Dendritic cell treated with granulocyte-macrophage colony-stimulating factor and Interleukin-4, amounts not matched to agents 40 ng/mL and 50 ng/mL, for 4 days (primary cell): ENCODE data around the gene PPM1E.
"Not testable (repeated sequence)": the region's sequence is repeated elsewhere in the genome, so short reads cannot be mapped to it uniquely, and the experiment has no call there.

ENCODE experiments used
- H3K27ac Mint-ChIP-seq: one replicate; pipeline ENCODE4 v1.8.0; 2022; ENCODE audit warnings: mild to moderate bottlenecking, mixed read lengths
- H3K27me3 Mint-ChIP-seq: one replicate; pipeline ENCODE4 v1.8.0; 2022; ENCODE audit warnings: mild to moderate bottlenecking, mixed read lengths
- H3K36me3 Mint-ChIP-seq: one replicate; pipeline ENCODE4 v1.8.0; 2022; ENCODE audit warnings: low read depth, mixed read lengths
- H3K4me1 Mint-ChIP-seq: one replicate; pipeline ENCODE4 v1.8.0; 2022; ENCODE audit warnings: low read depth, mixed read lengths
- H3K4me3 Mint-ChIP-seq: one replicate; pipeline ENCODE4 v1.8.0; 2022; ENCODE audit warnings: mild to moderate bottlenecking, moderate library complexity, mixed read lengths
- H3K9me3 Mint-ChIP-seq: one replicate; pipeline ENCODE4 v1.8.0; 2022; ENCODE audit warnings: mixed read lengths
- intact Hi-C: fragments of 100-400 bp; cut with micrococcal nuclease; formaldehyde crosslinking; loops from one replicate; pipeline ENCODE4 v1.15.0; 2022

Gene PPM1E

DNA sequence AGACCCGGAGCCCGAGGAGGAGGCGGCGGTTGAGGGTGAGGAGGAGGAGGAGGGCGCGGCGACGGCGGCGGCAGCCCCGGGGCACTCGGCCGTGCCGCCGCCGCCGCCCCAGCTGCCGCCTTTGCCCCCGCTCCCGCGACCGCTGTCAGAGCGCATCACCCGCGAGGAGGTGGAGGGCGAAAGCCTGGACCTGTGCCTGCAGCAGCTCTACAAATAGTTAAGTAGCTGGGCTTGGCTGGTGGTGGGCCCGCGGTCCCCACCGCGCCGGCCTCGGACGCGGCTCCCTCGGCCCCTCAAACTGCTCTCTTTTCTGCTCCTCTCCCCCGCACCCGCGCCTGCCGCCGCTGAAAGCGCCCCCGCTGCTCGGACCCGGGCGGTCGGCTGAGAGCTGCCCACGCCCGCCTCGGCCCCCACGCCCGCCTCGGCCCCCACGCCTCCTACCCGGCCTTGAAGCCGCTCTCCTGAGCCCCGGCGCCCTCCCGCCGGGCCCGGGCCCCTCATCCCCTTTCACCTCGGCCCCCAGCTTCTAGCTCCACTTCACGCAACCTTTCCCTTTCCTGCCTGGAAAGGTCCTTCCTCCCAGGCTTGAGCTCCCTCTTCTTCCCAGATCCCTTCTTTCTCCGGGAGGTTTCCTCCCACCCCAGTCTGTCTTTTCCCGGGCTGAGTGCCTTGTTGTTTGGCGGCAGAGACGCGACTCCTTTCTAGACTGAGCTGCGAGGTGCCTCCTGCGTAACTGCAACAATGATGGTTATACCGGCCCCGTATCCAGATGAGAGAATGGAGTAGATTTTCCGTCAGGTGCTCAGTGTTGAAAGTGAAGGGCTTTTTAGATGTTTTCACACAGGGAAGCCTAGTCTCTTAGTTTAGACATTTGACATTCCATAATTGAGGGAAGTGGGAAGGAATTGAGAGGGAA, 850 bp downstream of the PPM1E start:
- no peak overlapping the region for H3K27ac Mint-ChIP-seq
- intact Hi-C loops = no loop called here
- H3K4me1 Mint-ChIP-seq = peaks cover 13% of the 10 kb centered on the region
- no peaks in the 10 kb centered on the region for H3K9me3 Mint-ChIP-seq
- no peaks in the 10 kb centered on the region for H3K36me3 Mint-ChIP-seq
- peak overlapping the region; percentile 77 for H3K4me3 Mint-ChIP-seq
- H3K27me3 Mint-ChIP-seq = peaks cover 72% of the 10 kb centered on the region

GRCh38 chr17:58757162-58757613, 1.5 kb downstream of the PPM1E start:
- no peak overlapping the region for H3K4me3 Mint-ChIP-seq
- intact Hi-C loops = no loop called here
- H3K9me3 Mint-ChIP-seq = no peaks in the 10 kb centered on the region
- H3K36me3 Mint-ChIP-seq = no peaks in the 10 kb centered on the region
- H3K27ac Mint-ChIP-seq = no peak overlapping the region
- H3K4me1 Mint-ChIP-seq = peaks cover 13% of the 10 kb centered on the region
- peaks cover 69% of the 10 kb centered on the region for H3K27me3 Mint-ChIP-seq

DNA sequence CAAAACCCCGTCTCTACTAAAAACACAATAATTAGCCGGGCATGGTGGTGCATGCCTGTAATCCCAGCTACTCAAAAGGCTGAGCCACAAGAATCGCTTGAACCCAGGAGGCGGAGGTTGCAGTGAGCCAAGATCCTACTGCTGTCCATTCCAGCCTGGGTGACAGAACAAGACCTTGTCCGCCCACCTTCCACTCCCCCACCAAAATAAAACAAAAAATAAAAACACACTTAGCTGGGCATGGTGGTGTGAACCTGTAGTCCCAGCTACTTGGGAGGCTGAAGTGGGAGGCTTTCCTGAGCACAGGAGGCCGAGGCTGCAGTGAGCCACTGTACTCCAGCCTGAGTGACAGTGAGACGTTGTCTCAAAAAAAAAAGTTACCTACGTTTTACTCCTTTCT, 3.2 kb downstream of the PPM1E start:
- intact Hi-C loops = no loop called here
- Mint-ChIP-seq H3K36me3 (no peaks in the 10 kb centered on the region), H3K27ac (no peak overlapping the region), H3K4me1 (peaks cover 13% of the 10 kb centered on the region), H3K27me3 (peaks cover 62% of the 10 kb centered on the region), H3K9me3 (no peaks in the 10 kb centered on the region), H3K4me3 (no peak overlapping the region)

DNA sequence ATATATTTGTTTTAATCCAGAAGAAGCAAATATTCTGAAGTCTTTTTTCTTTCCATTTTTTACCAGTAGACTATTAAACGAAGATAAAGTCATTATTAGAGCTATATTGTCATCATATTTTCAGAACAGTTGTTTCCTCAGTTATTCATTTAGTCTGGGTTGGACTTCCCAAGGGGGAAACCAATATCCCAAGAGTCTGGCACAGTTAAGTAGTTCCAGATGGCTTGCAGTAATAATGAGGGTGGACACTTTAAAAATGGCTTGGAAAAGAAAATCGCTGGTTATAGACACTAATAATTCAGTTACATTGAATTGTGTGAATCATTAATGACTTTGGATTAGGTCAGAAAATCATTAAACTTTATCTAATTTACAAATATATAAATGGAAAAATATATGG, 3.9 kb downstream of the PPM1E start:
- Mint-ChIP-seq H3K27me3 (peaks cover 58% of the 10 kb centered on the region), H3K4me3 (no peak overlapping the region), H3K27ac (no peak overlapping the region), H3K4me1 (peaks cover 13% of the 10 kb centered on the region), H3K9me3 (no peaks in the 10 kb centered on the region), H3K36me3 (no peaks in the 10 kb centered on the region)
- intact Hi-C loops = no loop called here

GRCh38 chr17:58760248-58760647, 4.6 kb downstream of the PPM1E start:
- H3K27me3 Mint-ChIP-seq = peaks cover 55% of the 10 kb centered on the region

DNA sequence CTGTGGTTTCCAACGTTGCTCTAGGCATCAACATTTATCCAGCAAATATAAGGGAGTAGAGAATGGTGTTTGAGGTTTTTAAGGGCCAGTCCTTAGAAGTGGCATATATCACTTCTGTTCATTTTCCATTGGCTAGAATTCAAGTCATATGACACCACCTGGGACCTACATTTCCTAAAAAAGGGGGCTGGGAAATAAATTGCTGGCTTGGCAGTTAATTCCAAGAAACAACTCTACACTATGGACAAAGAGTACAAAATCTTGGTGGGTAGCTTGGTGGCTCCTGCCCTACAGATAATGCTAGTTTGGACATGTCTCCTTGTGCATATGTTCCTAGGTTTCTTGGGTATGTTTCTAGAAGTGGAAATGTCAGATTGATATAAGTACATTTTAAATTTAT, 7.6 kb downstream of the PPM1E start:
- Mint-ChIP-seq H3K9me3 (no peaks in the 10 kb centered on the region), H3K4me1 (peaks cover 6% of the 10 kb centered on the region), H3K27me3 (peaks cover 32% of the 10 kb centered on the region), H3K27ac (no peak overlapping the region), H3K36me3 (no peaks in the 10 kb centered on the region), H3K4me3 (no peak overlapping the region)
- intact Hi-C loops = no loop called here

More at GRCh38 chr17:58760248-58760647, 4.6 kb downstream of the PPM1E start:
- intact Hi-C loops = no loop called here
- Mint-ChIP-seq H3K36me3 (no peaks in the 10 kb centered on the region), H3K4me3 (no peak overlapping the region), H3K4me1 (peaks cover 13% of the 10 kb centered on the region), H3K27ac (no peak overlapping the region), H3K9me3 (no peaks in the 10 kb centered on the region)

- peaks cover 27% of the 10 kb centered on the region for H3K27me3 Mint-ChIP-seq
- H3K27ac Mint-ChIP-seq = no peak overlapping the region
- H3K36me3 Mint-ChIP-seq = no peaks in the 10 kb centered on the region
- peaks cover 6% of the 10 kb centered on the region for H3K4me1 Mint-ChIP-seq
- no peak overlapping the region for H3K4me3 Mint-ChIP-seq
- intact Hi-C loops = no loop called here
- no peaks in the 10 kb centered on the region for H3K9me3 Mint-ChIP-seq
These were observed 8.7 kb downstream of the PPM1E start for GRCh38 chr17:58764373-58764772.

DNA sequence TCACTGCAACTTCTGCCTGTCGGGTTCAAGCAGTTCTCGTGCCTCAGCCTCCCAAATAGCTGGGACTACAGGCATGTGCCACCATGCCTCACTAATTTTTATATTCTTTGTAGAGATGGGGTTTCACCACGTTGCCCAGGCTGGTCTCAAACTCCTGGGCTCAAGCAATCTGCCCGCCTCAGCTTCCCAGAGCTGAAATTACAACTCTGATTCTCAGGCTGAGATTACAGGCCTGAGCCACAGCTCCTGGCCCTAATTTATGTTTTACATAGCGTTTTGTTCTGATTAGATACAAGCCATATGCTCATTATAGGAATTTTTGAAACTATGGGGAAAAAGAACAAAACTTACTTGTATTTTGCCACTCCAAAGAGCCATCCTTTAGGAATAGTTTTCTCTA, 22.8 kb downstream of the PPM1E start:
- H3K27me3 Mint-ChIP-seq = peaks cover 10% of the 10 kb centered on the region
- H3K4me3 Mint-ChIP-seq, H3K9me3 Mint-ChIP-seq, H3K27ac Mint-ChIP-seq, H3K4me1 Mint-ChIP-seq, intact Hi-C loops, H3K36me3 Mint-ChIP-seq: not testable (repeated sequence)

DNA sequence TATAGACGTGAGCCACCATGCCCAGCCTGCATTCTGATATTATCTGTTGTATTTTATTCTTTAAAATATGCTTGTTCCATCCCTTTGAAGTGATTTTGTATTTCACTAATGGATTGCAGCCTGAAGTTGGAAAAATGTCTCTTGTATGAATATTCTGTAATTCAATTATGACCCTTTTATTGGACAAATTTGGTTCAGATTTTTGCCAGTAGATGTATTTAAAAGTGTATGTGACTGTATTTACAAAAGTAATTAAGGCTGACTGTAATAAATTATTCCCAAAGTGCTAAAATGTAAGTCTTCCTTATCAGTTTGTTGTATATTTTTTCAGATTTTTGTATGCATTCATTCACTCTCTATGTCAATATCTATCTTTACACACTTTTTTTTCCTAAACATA, 23.8 kb downstream of the PPM1E start:
- no peak overlapping the region for H3K4me3 Mint-ChIP-seq
- no peak overlapping the region for H3K27ac Mint-ChIP-seq
- intact Hi-C loops = no loop called here
- no peaks in the 10 kb centered on the region for H3K4me1 Mint-ChIP-seq
- H3K36me3 Mint-ChIP-seq = no peaks in the 10 kb centered on the region
- H3K9me3 Mint-ChIP-seq = no peaks in the 10 kb centered on the region
- H3K27me3 Mint-ChIP-seq = peaks cover 6% of the 10 kb centered on the region

- Mint-ChIP-seq H3K36me3 (no peaks in the 10 kb centered on the region), H3K27me3 (peaks cover 10% of the 10 kb centered on the region), H3K4me3 (no peak overlapping the region), H3K9me3 (no peaks in the 10 kb centered on the region), H3K4me1 (no peaks in the 10 kb centered on the region), H3K27ac (no peak overlapping the region)
- intact Hi-C loops = no loop called here
These were observed 27.7 kb downstream of the PPM1E start for GRCh38 chr17:58783380-58783779.

DNA sequence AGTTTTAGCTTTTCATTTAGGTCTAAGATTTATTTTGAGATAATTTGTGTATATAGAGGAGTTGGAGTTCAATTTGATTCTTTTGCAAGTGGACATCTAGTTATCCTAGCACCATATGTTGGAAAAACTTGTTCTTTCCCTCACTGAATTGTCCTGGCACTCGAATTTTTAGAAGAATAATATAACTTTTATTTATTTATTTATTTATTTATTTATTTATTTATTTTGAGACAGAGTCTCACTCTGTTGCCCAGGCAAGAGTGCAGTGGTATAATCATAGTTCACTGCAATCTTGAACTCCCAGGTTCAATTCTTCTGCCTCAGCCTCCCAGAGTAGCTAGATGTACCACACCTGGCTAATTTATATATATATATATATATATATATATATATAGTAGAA, 29.4 kb downstream of the PPM1E start:
- no peak overlapping the region for H3K4me3 Mint-ChIP-seq
- H3K36me3 Mint-ChIP-seq = no peaks in the 10 kb centered on the region
- H3K9me3 Mint-ChIP-seq = no peaks in the 10 kb centered on the region
- H3K27ac Mint-ChIP-seq = no peak overlapping the region
- intact Hi-C loops = no loop called here
- H3K4me1 Mint-ChIP-seq = no peaks in the 10 kb centered on the region
- H3K27me3 Mint-ChIP-seq = peaks cover 10% of the 10 kb centered on the region

GRCh38 chr17:58786586-58787295, 31.1 kb downstream of the PPM1E start:
- Mint-ChIP-seq H3K27ac (no peak overlapping the region), H3K4me1 (no peaks in the 10 kb centered on the region), H3K36me3 (no peaks in the 10 kb centered on the region), H3K9me3 (no peaks in the 10 kb centered on the region), H3K4me3 (no peak overlapping the region), H3K27me3 (peaks cover 8% of the 10 kb centered on the region)
- intact Hi-C loops = no loop called here

- no peaks in the 10 kb centered on the region for H3K36me3 Mint-ChIP-seq
- H3K4me1 Mint-ChIP-seq = no peaks in the 10 kb centered on the region
- no peak overlapping the region for H3K27ac Mint-ChIP-seq
- intact Hi-C loops = no loop called here
- H3K4me3 Mint-ChIP-seq = no peak overlapping the region
- peaks cover 14% of the 10 kb centered on the region for H3K27me3 Mint-ChIP-seq
- H3K9me3 Mint-ChIP-seq = no peaks in the 10 kb centered on the region
These were observed 32.5 kb downstream of the PPM1E start for GRCh38 chr17:58788199-58788598.

DNA sequence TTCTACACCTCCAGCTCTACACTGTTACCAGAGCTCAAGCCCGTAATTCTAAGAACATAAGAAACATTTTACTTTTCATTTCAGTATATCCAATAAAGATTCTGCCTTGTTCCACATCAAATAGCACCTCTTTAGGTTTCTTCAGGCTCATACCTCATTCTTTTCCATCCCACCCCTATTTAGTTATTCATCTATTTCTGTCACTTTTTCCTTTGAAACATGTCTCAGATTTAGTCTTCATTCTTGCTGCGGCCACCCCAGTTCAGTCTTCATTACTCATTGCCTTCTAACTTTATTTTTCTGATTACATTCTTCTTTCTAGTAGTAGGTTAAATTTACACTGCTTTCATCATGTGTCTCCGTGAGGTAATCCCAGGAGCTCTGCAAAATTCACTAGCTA, 33.5 kb downstream of the PPM1E start:
- intact Hi-C loops = no loop called here
- H3K27ac Mint-ChIP-seq = no peak overlapping the region
- peaks cover 14% of the 10 kb centered on the region for H3K27me3 Mint-ChIP-seq
- no peaks in the 10 kb centered on the region for H3K9me3 Mint-ChIP-seq
- no peaks in the 10 kb centered on the region for H3K36me3 Mint-ChIP-seq
- H3K4me1 Mint-ChIP-seq = no peaks in the 10 kb centered on the region
- no peak overlapping the region for H3K4me3 Mint-ChIP-seq
